Suprapubic skin (tissue), 4 donors: ENCODE measurements around the gene CLNK.

Experiments
- EP300 ChIP-seq: sonication (generic); formaldehyde crosslinking; IDR thresholded peaks from one replicate; pipeline ENCODE4 v1.6.1; 2017; ENCODE audit warnings: antibody characterized with exemption
- POLR2A ChIP-seq, 2 donors: fragments of 450-650 bp; IDR thresholded peaks; one replicate each; pipeline ENCODE4 v1.6.1; 2017; ENCODE audit warnings: antibody characterized with exemption in 2 of 2, mild to moderate bottlenecking in 2 of 2, moderate library complexity in 2 of 2
- POLR2AphosphoS5 ChIP-seq, 3 donors: sonication (generic); formaldehyde crosslinking; IDR thresholded peaks; one replicate each; pipeline ENCODE4 v1.6.1; 2017; ENCODE audit warnings: antibody characterized with exemption in 3 of 3
- TF ChIP-seq, protein P1 (sequence below), 2 donors: fragments of 200-600 bp in 1 of 2; fragments of 450-650 bp in 1 of 2; sonication (generic) in 1 of 2; IDR thresholded peaks; one replicate each; pipeline ENCODE4 v1.5.1; 2016 to 2019; ENCODE audit warnings: antibody characterized with exemption in 2 of 2, mild to moderate bottlenecking in 1 of 2, moderate library complexity in 1 of 2

DNA sequence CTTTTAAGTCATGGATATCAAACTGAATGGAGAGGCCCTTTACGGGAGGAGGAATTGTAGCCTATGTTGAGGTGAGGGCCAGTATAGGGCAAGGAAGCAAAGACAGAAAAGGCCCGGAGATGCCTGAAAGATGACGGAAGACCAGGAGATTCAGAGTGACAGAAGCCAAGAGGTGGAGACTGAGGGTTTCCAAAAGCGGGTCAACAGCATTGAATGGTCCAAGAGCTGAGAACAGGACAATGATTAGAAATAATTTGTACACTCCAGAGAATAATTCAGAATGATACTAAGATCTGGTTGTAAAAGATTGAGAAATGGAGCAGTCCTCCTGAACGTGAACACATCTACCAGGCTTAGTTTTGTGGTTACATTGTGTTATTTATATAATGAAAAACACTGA lies 181.9 kb downstream of the CLNK start:
- TF ChIP-seq, protein P1, sequence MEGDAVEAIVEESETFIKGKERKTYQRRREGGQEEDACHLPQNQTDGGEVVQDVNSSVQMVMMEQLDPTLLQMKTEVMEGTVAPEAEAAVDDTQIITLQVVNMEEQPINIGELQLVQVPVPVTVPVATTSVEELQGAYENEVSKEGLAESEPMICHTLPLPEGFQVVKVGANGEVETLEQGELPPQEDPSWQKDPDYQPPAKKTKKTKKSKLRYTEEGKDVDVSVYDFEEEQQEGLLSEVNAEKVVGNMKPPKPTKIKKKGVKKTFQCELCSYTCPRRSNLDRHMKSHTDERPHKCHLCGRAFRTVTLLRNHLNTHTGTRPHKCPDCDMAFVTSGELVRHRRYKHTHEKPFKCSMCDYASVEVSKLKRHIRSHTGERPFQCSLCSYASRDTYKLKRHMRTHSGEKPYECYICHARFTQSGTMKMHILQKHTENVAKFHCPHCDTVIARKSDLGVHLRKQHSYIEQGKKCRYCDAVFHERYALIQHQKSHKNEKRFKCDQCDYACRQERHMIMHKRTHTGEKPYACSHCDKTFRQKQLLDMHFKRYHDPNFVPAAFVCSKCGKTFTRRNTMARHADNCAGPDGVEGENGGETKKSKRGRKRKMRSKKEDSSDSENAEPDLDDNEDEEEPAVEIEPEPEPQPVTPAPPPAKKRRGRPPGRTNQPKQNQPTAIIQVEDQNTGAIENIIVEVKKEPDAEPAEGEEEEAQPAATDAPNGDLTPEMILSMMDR (IDR thresholded peaks at IDR 0.05) = no peak
- TF ChIP-seq POLR2AphosphoS5 (IDR thresholded peaks at IDR 0.05) = no peak
- no peak for TF ChIP-seq POLR2A (IDR thresholded peaks at IDR 0.05)
- TF ChIP-seq EP300 = no peak
